ENCODE results near the gene ZBTB20. TPM values are rescaled to one million over a fixed set of nuclear protein-coding genes. Genes with fewer than 3 reads are reported as not detected.

Gene ZBTB20
- total and polyA plus RNA-seq, 4 donors, result 0.69 to 128 (median 51.7) TPM

- WGBS, 2 donors, result 64 to 66% methylated on average over 5 of the region's 5 CpGs
- ATAC-seq (ENCODE audit: low FRiP score), result no peak
- intact Hi-C loops (cut with DNase I), result no loop called here
These were observed 343.9 kb downstream of the ZBTB20 start for GRCh38 chr3:114803042-114803695.

GRCh38 chr3:114800272-114801031, 346.6 kb downstream of the ZBTB20 start:
- Histone ChIP-seq H3K36me3 (ENCODE audit: control insufficient read depth in 1 of 2, insufficient read depth in 2 of 2, low read length in 1 of 2) (no peaks in the 10 kb centered on the region), H3K27me3 (ENCODE audit: control insufficient read depth in 1 of 2, insufficient read depth in 2 of 2, low read length in 1 of 2) (no peaks in the 10 kb centered on the region), H3K4me3 (ENCODE audit: low read length in 2 of 2) (no peak overlapping the region), H3K27ac (ENCODE audit: low read depth in 1 of 2, low read length in 2 of 2) (no peak overlapping the region), H3K4me1 (ENCODE audit: control insufficient read depth in 1 of 2, insufficient read depth in 2 of 2, low read length in 2 of 2) (no peaks in the 10 kb centered on the region), H3K9me3 (ENCODE audit: control insufficient read depth, low read length) (no peaks in the 10 kb centered on the region)
- no peak for ATAC-seq (ENCODE audit: low FRiP score)
- intact Hi-C loops (cut with DNase I), result no loop called here
- DNase-seq, result no peak
- 90% methylated on average over 5 of the region's 5 CpGs for WGBS, 2 donors

More at GRCh38 chr3:114803042-114803695, 343.9 kb downstream of the ZBTB20 start:
- H3K27me3 ChIP-seq (ENCODE audit: control insufficient read depth in 1 of 2, insufficient read depth in 2 of 2, low read length in 1 of 2), result no peaks in the 10 kb centered on the region
- no peaks in the 10 kb centered on the region for H3K36me3 ChIP-seq (ENCODE audit: control insufficient read depth in 1 of 2, insufficient read depth in 2 of 2, low read length in 1 of 2)
- no peak overlapping the region for H3K4me3 ChIP-seq (ENCODE audit: low read length in 2 of 2)
- no peak overlapping the region for H3K27ac ChIP-seq (ENCODE audit: low read depth in 1 of 2, low read length in 2 of 2)
- no peaks in the 10 kb centered on the region for H3K9me3 ChIP-seq (ENCODE audit: control insufficient read depth, low read length)
- no peak for DNase-seq
- H3K4me1 ChIP-seq (ENCODE audit: control insufficient read depth in 1 of 2, insufficient read depth in 2 of 2, low read length in 2 of 2), result no peaks in the 10 kb centered on the region

GRCh38 chr3:114799816-114800215, 347.3 kb downstream of the ZBTB20 start:
- ATAC-seq (ENCODE audit: low FRiP score) (no peak), DNase-seq (no peak)
- Histone ChIP-seq H3K9me3 (ENCODE audit: control insufficient read depth, low read length) (no peaks in the 10 kb centered on the region), H3K27me3 (ENCODE audit: control insufficient read depth in 1 of 2, insufficient read depth in 2 of 2, low read length in 1 of 2) (no peaks in the 10 kb centered on the region), H3K4me3 (ENCODE audit: low read length in 2 of 2) (no peak overlapping the region), H3K27ac (ENCODE audit: low read depth in 1 of 2, low read length in 2 of 2) (no peak overlapping the region), H3K36me3 (ENCODE audit: control insufficient read depth in 1 of 2, insufficient read depth in 2 of 2, low read length in 1 of 2) (no peaks in the 10 kb centered on the region), H3K4me1 (ENCODE audit: control insufficient read depth in 1 of 2, insufficient read depth in 2 of 2, low read length in 2 of 2) (no peaks in the 10 kb centered on the region)
- WGBS, 2 donors, result 90 to 94% methylated on average over 4 of the region's 4 CpGs
- intact Hi-C loops (cut with DNase I), result no loop called here

- no peak for ATAC-seq (ENCODE audit: low FRiP score)
- H3K4me3 ChIP-seq (ENCODE audit: low read length in 2 of 2), result no peak overlapping the region
These were observed 350.3 kb downstream of the ZBTB20 start for GRCh38 chr3:114796796-114797195.

GRCh38 chr3:114794894-114795630, 352.0 kb downstream of the ZBTB20 start:
- Histone ChIP-seq H3K27me3 (ENCODE audit: control insufficient read depth in 1 of 2, insufficient read depth in 2 of 2, low read length in 1 of 2) (no peaks in the 10 kb centered on the region), H3K9me3 (ENCODE audit: control insufficient read depth, low read length) (no peaks in the 10 kb centered on the region), H3K27ac (ENCODE audit: low read depth in 1 of 2, low read length in 2 of 2) (no peak overlapping the region), H3K4me1 (ENCODE audit: control insufficient read depth in 1 of 2, insufficient read depth in 2 of 2, low read length in 2 of 2) (no peaks in the 10 kb centered on the region), H3K36me3 (ENCODE audit: control insufficient read depth in 1 of 2, insufficient read depth in 2 of 2, low read length in 1 of 2) (no peaks in the 10 kb centered on the region), H3K4me3 (ENCODE audit: low read length in 2 of 2) (no peak overlapping the region)
- 91 to 93% methylated on average over 2 of the region's 2 CpGs for WGBS, 2 donors
- DNase-seq (no peak), ATAC-seq (ENCODE audit: low FRiP score) (no peak)
- intact Hi-C loops (cut with DNase I), result no loop called here

More at GRCh38 chr3:114796796-114797195, 350.3 kb downstream of the ZBTB20 start:
- DNase-seq, result no peak
- no peak overlapping the region for H3K27ac ChIP-seq (ENCODE audit: low read depth in 1 of 2, low read length in 2 of 2)
- H3K4me1 ChIP-seq (ENCODE audit: control insufficient read depth in 1 of 2, insufficient read depth in 2 of 2, low read length in 2 of 2), result no peaks in the 10 kb centered on the region
- H3K27me3 ChIP-seq (ENCODE audit: control insufficient read depth in 1 of 2, insufficient read depth in 2 of 2, low read length in 1 of 2), result no peaks in the 10 kb centered on the region
- intact Hi-C loops (cut with DNase I), result no loop called here
- H3K36me3 ChIP-seq (ENCODE audit: control insufficient read depth in 1 of 2, insufficient read depth in 2 of 2, low read length in 1 of 2), result no peaks in the 10 kb centered on the region
- H3K9me3 ChIP-seq (ENCODE audit: control insufficient read depth, low read length), result no peaks in the 10 kb centered on the region

- intact Hi-C loops (cut with DNase I), result no loop called here
- Histone ChIP-seq H3K4me1 (ENCODE audit: control insufficient read depth in 1 of 2, insufficient read depth in 2 of 2, low read length in 2 of 2) (no peaks in the 10 kb centered on the region), H3K4me3 (ENCODE audit: low read length in 2 of 2) (no peak overlapping the region), H3K36me3 (ENCODE audit: control insufficient read depth in 1 of 2, insufficient read depth in 2 of 2, low read length in 1 of 2) (no peaks in the 10 kb centered on the region), H3K9me3 (ENCODE audit: control insufficient read depth, low read length) (no peaks in the 10 kb centered on the region), H3K27ac (ENCODE audit: low read depth in 1 of 2, low read length in 2 of 2) (no peak overlapping the region), H3K27me3 (ENCODE audit: control insufficient read depth in 1 of 2, insufficient read depth in 2 of 2, low read length in 1 of 2) (no peaks in the 10 kb centered on the region)
- no peak for ATAC-seq (ENCODE audit: low FRiP score)
- 76 to 92% methylated on average over 2 of the region's 2 CpGs for WGBS, 2 donors
- no peak for DNase-seq
These were observed 354.7 kb downstream of the ZBTB20 start for GRCh38 chr3:114792159-114792918.

- H3K27ac ChIP-seq (ENCODE audit: low read depth in 1 of 2, low read length in 2 of 2), result no peak overlapping the region
- no peaks in the 10 kb centered on the region for H3K9me3 ChIP-seq (ENCODE audit: control insufficient read depth, low read length)
- no peak overlapping the region for H3K4me3 ChIP-seq (ENCODE audit: low read length in 2 of 2)
- no peak for ATAC-seq (ENCODE audit: low FRiP score)
- intact Hi-C loops (cut with DNase I), result no loop called here
- H3K4me1 ChIP-seq (ENCODE audit: control insufficient read depth in 1 of 2, insufficient read depth in 2 of 2, low read length in 2 of 2), result no peaks in the 10 kb centered on the region
- no peaks in the 10 kb centered on the region for H3K27me3 ChIP-seq (ENCODE audit: control insufficient read depth in 1 of 2, insufficient read depth in 2 of 2, low read length in 1 of 2)
- no peaks in the 10 kb centered on the region for H3K36me3 ChIP-seq (ENCODE audit: control insufficient read depth in 1 of 2, insufficient read depth in 2 of 2, low read length in 1 of 2)
- no peak for DNase-seq
These were observed 356.3 kb downstream of the ZBTB20 start for GRCh38 chr3:114790752-114791151.

GRCh38 chr3:114789803-114790202, 357.3 kb downstream of the ZBTB20 start:
- ATAC-seq (ENCODE audit: low FRiP score) (no peak), DNase-seq (no peak)
- H3K36me3 ChIP-seq (ENCODE audit: control insufficient read depth in 1 of 2, insufficient read depth in 2 of 2, low read length in 1 of 2), result no peaks in the 10 kb centered on the region
- no peak overlapping the region for H3K27ac ChIP-seq (ENCODE audit: low read depth in 1 of 2, low read length in 2 of 2)
- no peaks in the 10 kb centered on the region for H3K4me1 ChIP-seq (ENCODE audit: control insufficient read depth in 1 of 2, insufficient read depth in 2 of 2, low read length in 2 of 2)
- no peaks in the 10 kb centered on the region for H3K27me3 ChIP-seq (ENCODE audit: control insufficient read depth in 1 of 2, insufficient read depth in 2 of 2, low read length in 1 of 2)
- intact Hi-C loops (cut with DNase I), result no loop called here
- H3K9me3 ChIP-seq (ENCODE audit: control insufficient read depth, low read length), result no peaks in the 10 kb centered on the region
- no peak overlapping the region for H3K4me3 ChIP-seq (ENCODE audit: low read length in 2 of 2)
- WGBS, 2 donors, result 66 to 71% methylated on average over 1 of the region's 1 CpG

Measured in aorta (tissue), 5 donors.